Activated naive CD4-positive, alpha-beta T cell treated with anti-CD3 and anti-CD28 coated beads for 36 hours (primary cell): Measurements from ENCODE around the gene MSI1. TPM values are rescaled to one million over a fixed set of nuclear protein-coding genes. Genes with fewer than 3 reads are reported as not detected.

Experiments
- CTCF ChIA-PET: fragments of 350-600 bp; sonication (Branson Sonifier 250); formaldehyde crosslinking; loops from one replicate; lab custom pipeline; 2021; ENCODE audit warnings: antibody characterized with exemption; lab: Charles Lee
- DNase-seq: peaks from one replicate; pipeline ENCODE4 v3.0.0-alpha.2; 2020
- H3K27ac Mint-ChIP-seq: one replicate; pipeline ENCODE4 v1.8.0; 2021; ENCODE audit warnings: mild to moderate bottlenecking, mixed read lengths
- H3K27me3 Mint-ChIP-seq: one replicate; pipeline ENCODE4 v1.8.0; 2021; ENCODE audit warnings: low read depth, mixed read lengths
- H3K36me3 Mint-ChIP-seq: one replicate; pipeline ENCODE4 v1.8.0; 2021; ENCODE audit warnings: low read depth, mixed read lengths
- H3K4me1 Mint-ChIP-seq: one replicate; pipeline ENCODE4 v1.8.0; 2021; ENCODE audit warnings: low read depth, mixed read lengths
- H3K4me3 Mint-ChIP-seq: one replicate; pipeline ENCODE4 v1.8.0; 2021; ENCODE audit warnings: mild to moderate bottlenecking, moderate library complexity, mixed read lengths
- H3K9me3 Mint-ChIP-seq: one replicate; pipeline ENCODE4 v1.8.0; 2021; ENCODE audit warnings: mixed read lengths
- intact Hi-C: fragments of 100-400 bp; cut with micrococcal nuclease; formaldehyde crosslinking; loops from one replicate; pipeline ENCODE4 v1.15.1; 2023
- total RNA-seq, 2 experiments: library from RNA; stranded (reverse); gene quantifications; one replicate each; pipeline ENCODE4 v1.2.3, GENCODE V29; 2021

MSI1 gene
- total RNA-seq, 2 experiments from 2014 or later, result 0.27 to 0.57 TPM

DNA sequence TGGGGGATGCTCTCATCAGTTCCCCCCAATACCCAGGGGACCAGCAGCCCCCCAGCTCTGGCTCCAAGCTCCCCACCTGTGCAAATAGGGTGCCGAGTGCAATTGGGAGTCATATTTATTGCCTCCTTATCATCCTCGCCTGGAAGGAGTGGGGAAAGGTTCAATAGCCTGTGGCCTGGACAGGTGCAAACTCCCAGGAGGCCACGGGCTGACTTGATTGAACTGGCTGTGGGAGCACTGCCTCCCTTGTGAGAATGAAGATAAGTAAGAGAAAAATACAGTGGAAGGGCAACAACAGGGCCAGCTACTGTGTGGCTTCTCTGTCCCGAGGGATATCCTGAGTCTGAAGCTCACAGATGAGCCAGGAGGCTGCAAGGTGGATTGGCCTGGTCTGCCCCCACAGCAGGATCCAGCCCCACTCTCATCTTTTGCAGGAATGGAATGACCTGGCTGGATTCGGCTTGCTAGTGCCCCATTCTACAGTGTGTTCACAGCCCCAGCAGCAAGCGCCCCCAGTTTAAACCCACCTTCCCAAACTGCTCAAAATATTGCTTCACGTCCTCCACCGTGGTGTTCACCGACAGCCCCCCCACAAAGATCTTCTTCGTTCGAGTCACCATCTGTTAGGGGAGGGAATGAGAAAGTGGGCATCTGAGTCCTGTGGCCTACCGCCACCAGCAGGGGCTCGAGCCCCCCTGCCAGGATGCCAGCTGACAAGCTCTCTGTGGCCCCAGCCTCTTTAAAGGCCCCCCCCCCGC is 6.3 kb downstream of the MSI1 start:
- H3K27me3 Mint-ChIP-seq, result peaks cover 61% of the 10 kb centered on the region
- H3K27ac Mint-ChIP-seq, result no peak overlapping the region
- H3K36me3 Mint-ChIP-seq, result no peaks in the 10 kb centered on the region
- DNase-seq, result no peak
- no peaks in the 10 kb centered on the region for H3K9me3 Mint-ChIP-seq
- intact Hi-C loops, result no loop called here
- H3K4me3 Mint-ChIP-seq, result no peak overlapping the region
- H3K4me1 Mint-ChIP-seq, result peaks cover 6% of the 10 kb centered on the region
- CTCF ChIA-PET, result interaction anchor here (0.6 to 1.5 kb wide), 4 partner anchors 9 to 471 kb away, joined by 3 to 5 read pairs (median 4); no protein-coding TSS in a partner anchor

GRCh38 chr12:120361506-120362208 is 7.3 kb downstream of the MSI1 start:
- Mint-ChIP-seq H3K27me3 (peaks cover 52% of the 10 kb centered on the region), H3K9me3 (no peaks in the 10 kb centered on the region), H3K4me3 (no peak overlapping the region), H3K36me3 (no peaks in the 10 kb centered on the region), H3K27ac (no peak overlapping the region), H3K4me1 (peaks cover 2% of the 10 kb centered on the region)
- DNase-seq, result no peak
- intact Hi-C loops, result no loop called here
- CTCF ChIA-PET, result interaction anchor here (0.6 to 1.5 kb wide), 3 partner anchors 10 to 472 kb away, joined by 3 to 5 read pairs (median 4); no protein-coding TSS in a partner anchor

GRCh38 chr12:120359128-120359527 is 9.8 kb downstream of the MSI1 start:
- DNase-seq, result no peak
- CTCF ChIA-PET, result interaction anchor here (0.7 kb wide), 1 partner anchor 77 kb away, joined by 3 read pairs; no protein-coding TSS in a partner anchor
- intact Hi-C loops, result loop anchor here (5.0 kb wide), 1 partner anchor 223 kb away; the partner anchor contains the start of gene POP5
- Mint-ChIP-seq H3K4me3 (no peak overlapping the region), H3K27ac (no peak overlapping the region), H3K36me3 (no peaks in the 10 kb centered on the region), H3K4me1 (peaks cover 2% of the 10 kb centered on the region), H3K27me3 (peaks cover 36% of the 10 kb centered on the region), H3K9me3 (no peaks in the 10 kb centered on the region)

- Mint-ChIP-seq H3K36me3 (no peaks in the 10 kb centered on the region), H3K9me3 (no peaks in the 10 kb centered on the region), H3K27ac (no peak overlapping the region), H3K4me3 (no peak overlapping the region), H3K4me1 (peaks cover 2% of the 10 kb centered on the region), H3K27me3 (peaks cover 31% of the 10 kb centered on the region)
- intact Hi-C loops, result loop anchor here (5.0 kb wide), 1 partner anchor 224 kb away; the partner anchor contains the start of gene POP5
- CTCF ChIA-PET, result interaction anchor here (0.7 to 2.2 kb wide), 2 partner anchors 23 to 78 kb away, joined by 3 to 8 read pairs; no protein-coding TSS in a partner anchor
- peak; percentile 8 for DNase-seq
Observed at GRCh38 chr12:120358412-120359100, 10.4 kb downstream of the MSI1 start.

- no peak for DNase-seq
- no peak overlapping the region for H3K4me3 Mint-ChIP-seq
- intact Hi-C loops, result loop anchor here (2.0 to 5.0 kb wide), 2 partner anchors 32 to 225 kb away; partner anchors contain the start of gene POP5
Observed at GRCh38 chr12:120357104-120357503, 11.9 kb downstream of the MSI1 start.

DNA sequence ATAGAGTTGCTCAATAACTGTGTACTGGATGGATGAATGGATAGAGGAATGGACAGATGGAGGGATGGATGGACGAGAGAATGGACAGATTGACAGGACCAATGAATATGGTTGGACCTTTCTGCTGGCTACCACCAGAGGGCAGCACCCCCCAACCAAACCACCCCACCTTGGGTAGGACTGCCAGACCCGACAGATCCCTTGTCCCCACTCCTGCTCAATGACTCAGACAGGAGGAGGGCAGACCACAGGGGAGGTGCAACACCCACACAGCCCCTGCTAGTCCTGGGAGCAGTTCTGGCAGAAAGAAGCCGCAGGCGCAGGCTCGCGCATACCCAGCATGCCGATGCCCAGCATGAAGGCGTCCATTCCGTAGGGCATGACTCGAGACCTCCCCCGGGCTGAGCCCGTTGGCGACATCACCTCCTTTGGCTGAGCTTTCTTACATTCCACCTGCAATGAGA is 12.4 kb downstream of the MSI1 start:
- intact Hi-C loops, result loop anchor here (1.0 to 5.0 kb wide), 3 partner anchors 32 to 226 kb away; partner anchors contain the start of gene POP5
- CTCF ChIA-PET, result interaction anchor here (0.6 to 2.2 kb wide), 20 partner anchors 9 to 412 kb away, joined by 3 to 22 read pairs (median 4); no protein-coding TSS in a partner anchor

More at GRCh38 chr12:120357104-120357503, 11.9 kb downstream of the MSI1 start:
- no peaks in the 10 kb centered on the region for H3K9me3 Mint-ChIP-seq
- H3K27me3 Mint-ChIP-seq, result peaks cover 16% of the 10 kb centered on the region
- H3K36me3 Mint-ChIP-seq, result no peaks in the 10 kb centered on the region
- no peak overlapping the region for H3K27ac Mint-ChIP-seq
- CTCF ChIA-PET, result interaction anchor here (0.6 to 2.2 kb wide), 21 partner anchors 9 to 412 kb away, joined by 3 to 22 read pairs (median 4); no protein-coding TSS in a partner anchor
- H3K4me1 Mint-ChIP-seq, result peaks cover 2% of the 10 kb centered on the region

GRCh38 chr12:120353556-120354317 is 15.2 kb downstream of the MSI1 start:
- no peak overlapping the region for H3K27ac Mint-ChIP-seq
- H3K4me3 Mint-ChIP-seq, result no peak overlapping the region
- no peaks in the 10 kb centered on the region for H3K36me3 Mint-ChIP-seq
- no peaks in the 10 kb centered on the region for H3K9me3 Mint-ChIP-seq
- peaks cover 6% of the 10 kb centered on the region for H3K27me3 Mint-ChIP-seq
- DNase-seq, result no peak
- intact Hi-C loops, result no loop called here
- H3K4me1 Mint-ChIP-seq, result no peaks in the 10 kb centered on the region
- CTCF ChIA-PET, result interaction anchor here (0.9 to 3.5 kb wide), 4 partner anchors 12 to 113 kb away, joined by 3 to 26 read pairs (median 5); no protein-coding TSS in a partner anchor

More for the DNA sequence above, 12.4 kb downstream of the MSI1 start:
- peaks cover 15% of the 10 kb centered on the region for H3K27me3 Mint-ChIP-seq
- H3K36me3 Mint-ChIP-seq, result no peaks in the 10 kb centered on the region
- H3K4me3 Mint-ChIP-seq, result no peak overlapping the region
- DNase-seq, result peak; percentile 84
- peaks cover under 1% of the 10 kb centered on the region for H3K4me1 Mint-ChIP-seq
- no peaks in the 10 kb centered on the region for H3K9me3 Mint-ChIP-seq
- H3K27ac Mint-ChIP-seq, result no peak overlapping the region

- Mint-ChIP-seq H3K27me3 (peaks cover 4% of the 10 kb centered on the region), H3K27ac (no peak overlapping the region), H3K4me3 (no peak overlapping the region), H3K4me1 (no peaks in the 10 kb centered on the region), H3K36me3 (no peaks in the 10 kb centered on the region), H3K9me3 (no peaks in the 10 kb centered on the region)
- no peak for DNase-seq
- intact Hi-C loops, result no loop called here
- CTCF ChIA-PET, result interaction anchor here (0.9 to 3.5 kb wide), 4 partner anchors 13 to 114 kb away, joined by 3 to 26 read pairs (median 5); no protein-coding TSS in a partner anchor
Observed at GRCh38 chr12:120353136-120353535, 15.8 kb downstream of the MSI1 start.

DNA sequence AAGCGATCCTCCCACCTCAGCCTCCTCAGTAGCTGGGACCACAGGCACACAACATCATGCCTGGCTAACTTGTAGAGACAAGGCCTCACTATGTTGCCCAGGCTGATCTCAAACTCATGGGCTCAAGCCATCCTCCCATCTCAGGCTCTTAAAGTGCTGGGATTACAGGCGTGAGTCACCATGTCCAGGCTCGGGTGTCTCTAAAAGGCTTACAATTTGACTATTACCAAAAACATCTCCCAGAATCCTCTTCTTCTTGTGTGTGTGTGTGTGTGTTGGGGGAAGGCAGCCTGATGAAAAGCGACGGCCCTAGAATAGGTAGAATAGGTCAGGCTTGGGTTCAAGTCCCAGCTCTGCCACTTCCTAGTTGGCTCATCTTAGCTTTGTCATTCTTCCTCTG is 16.8 kb downstream of the MSI1 start:
- CTCF ChIA-PET, result interaction anchor here (0.8 kb wide), 1 partner anchor 13 kb away, joined by 4 read pairs; no protein-coding TSS in a partner anchor
- H3K27ac Mint-ChIP-seq, result no peak overlapping the region
- no peaks in the 10 kb centered on the region for H3K27me3 Mint-ChIP-seq
- no peak for DNase-seq
- no peak overlapping the region for H3K4me3 Mint-ChIP-seq
- no peaks in the 10 kb centered on the region for H3K9me3 Mint-ChIP-seq
- no peaks in the 10 kb centered on the region for H3K36me3 Mint-ChIP-seq
- H3K4me1 Mint-ChIP-seq, result no peaks in the 10 kb centered on the region
- intact Hi-C loops, result no loop called here

DNA sequence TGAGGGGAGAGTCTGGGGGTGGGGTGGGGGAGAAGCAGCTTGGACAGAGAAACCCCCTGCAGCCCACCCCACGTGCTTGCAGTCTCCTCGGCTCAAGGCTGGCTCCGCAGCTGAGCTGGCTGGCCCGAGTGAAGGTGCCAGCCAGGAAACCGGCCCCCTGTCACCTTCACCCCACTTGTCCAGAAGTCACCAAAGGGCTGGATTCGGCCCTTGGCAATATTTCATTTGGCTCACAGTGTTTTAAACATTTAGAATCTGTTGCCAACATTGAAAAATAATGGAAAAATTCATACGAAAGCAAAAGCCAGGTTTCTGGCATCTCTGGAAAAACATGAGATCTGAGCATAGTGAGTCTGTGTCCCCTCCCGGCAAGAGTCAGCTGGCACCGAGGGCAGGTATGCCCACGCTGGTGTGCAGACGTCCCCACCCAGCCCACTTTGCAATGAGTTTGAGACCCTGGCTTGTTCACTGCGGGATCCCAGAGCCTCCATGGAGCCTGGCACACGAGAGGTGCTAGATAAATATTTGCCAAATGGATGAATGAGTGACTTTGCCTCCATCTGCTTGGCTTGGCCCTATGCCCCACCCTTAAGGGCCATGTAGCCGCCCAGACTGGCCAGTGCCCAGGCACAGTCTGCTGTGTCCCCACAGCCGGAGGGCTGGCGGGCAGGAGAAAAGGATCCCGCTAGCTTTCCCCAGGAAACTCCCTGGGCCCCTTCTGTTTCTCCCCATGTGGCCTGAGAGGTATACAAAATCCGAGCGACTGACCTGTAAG is 18.2 kb downstream of the MSI1 start:
- no peaks in the 10 kb centered on the region for H3K27me3 Mint-ChIP-seq
- DNase-seq, result no peak
- intact Hi-C loops, result no loop called here

More for the DNA sequence above, 18.2 kb downstream of the MSI1 start:
- CTCF ChIA-PET, result no interaction called here
- no peaks in the 10 kb centered on the region for H3K4me1 Mint-ChIP-seq
- no peak overlapping the region for H3K4me3 Mint-ChIP-seq
- H3K9me3 Mint-ChIP-seq, result no peaks in the 10 kb centered on the region
- no peaks in the 10 kb centered on the region for H3K36me3 Mint-ChIP-seq
- H3K27ac Mint-ChIP-seq, result no peak overlapping the region
